ENCODE data around the gene STEAP3. TPM values are rescaled to one million over a fixed set of nuclear protein-coding genes. Genes with fewer than 3 reads are reported as not detected.

Gene STEAP3
- total RNA-seq, 1 experiment from 2014 or later = 15.4 TPM

DNA sequence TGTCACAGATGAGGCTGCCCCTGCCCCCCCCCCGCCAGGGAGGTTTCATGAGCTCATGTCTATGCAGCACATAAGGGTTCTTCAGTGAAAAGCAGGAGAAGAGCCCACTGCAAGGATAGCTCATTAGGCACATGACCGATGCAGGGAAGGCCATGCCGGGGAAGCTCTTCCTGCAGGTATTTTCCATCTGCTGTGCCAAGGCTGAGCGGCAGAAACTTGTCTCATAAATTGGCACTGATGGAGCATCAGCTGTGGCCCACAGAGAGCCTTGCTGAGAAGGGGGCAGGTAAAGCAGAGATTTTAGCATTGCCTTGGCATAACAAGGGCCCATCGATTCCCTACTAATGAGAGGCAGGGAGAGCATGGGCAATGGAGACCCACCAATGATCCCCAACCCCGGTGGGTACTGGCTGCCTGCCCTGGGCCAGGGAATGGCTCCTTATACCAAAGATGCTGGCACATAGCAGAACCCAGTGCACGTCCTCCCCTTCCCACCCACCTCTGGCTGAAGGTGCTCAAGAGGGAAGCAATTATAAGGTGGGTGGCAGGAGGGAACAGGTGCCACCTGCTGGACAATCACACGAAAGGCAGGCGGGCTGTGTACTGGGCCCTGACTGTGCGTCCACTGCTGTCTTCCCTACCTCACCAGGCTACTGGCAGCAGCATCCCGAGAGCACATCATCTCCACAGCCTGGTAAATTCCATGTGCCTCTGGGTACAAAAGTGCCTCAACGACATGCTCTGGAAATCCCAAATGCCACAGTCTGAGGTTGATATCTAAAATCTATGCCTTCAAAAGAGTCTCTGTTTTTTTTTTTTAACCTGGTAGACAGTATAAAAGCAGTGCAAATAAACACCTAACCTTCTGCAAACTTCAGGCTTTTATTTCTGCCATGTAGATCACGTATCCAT is 41.4 kb downstream of the STEAP3 start:
- no peak overlapping the region for H3K14ac ChIP-seq (ENCODE audit: insufficient read depth, low read length)
- Mint-ChIP-seq H3K4me3 (no peak overlapping the region), H3K27me3 (ENCODE audit: low read depth) (no peaks in the 10 kb centered on the region), H3K27ac (peak overlapping the region in 2 of 3 experiments; percentile 64 to 71; a peak in 2 of 7 replicates), H3K36me3 (ENCODE audit: insufficient read depth in 1 of 3, low read depth in 3 of 3) (peaks cover 0 to 9% (median 4%) of the 10 kb centered on the region in 3 experiments; a peak in 6 of 7 replicates), H3K9me3 (no peaks in the 10 kb centered on the region), H3K4me1 (peaks cover 23 to 32% of the 10 kb centered on the region in 2 experiments)
- no peak overlapping the region for H2BK12ac ChIP-seq (ENCODE audit: insufficient read length, low read depth, low read length)
- no peak overlapping the region for H2BK20ac ChIP-seq (ENCODE audit: low read depth, low read length, poor library complexity, severe bottlenecking)
- H4K5ac ChIP-seq (ENCODE audit: insufficient read length, low read depth, low read length) = no peak overlapping the region
- H4K20me1 ChIP-seq (ENCODE audit: control insufficient read depth, insufficient read depth, insufficient read length) = no peaks in the 10 kb centered on the region
- H3K4me1 ChIP-seq (ENCODE audit: insufficient read depth, low read length) = no peaks in the 10 kb centered on the region; the same call in 1 of the 2 replicates
- H3K23ac ChIP-seq (ENCODE audit: insufficient read length, low read depth, low read length) = no peak overlapping the region
- TF ChIP-seq, protein P1, sequence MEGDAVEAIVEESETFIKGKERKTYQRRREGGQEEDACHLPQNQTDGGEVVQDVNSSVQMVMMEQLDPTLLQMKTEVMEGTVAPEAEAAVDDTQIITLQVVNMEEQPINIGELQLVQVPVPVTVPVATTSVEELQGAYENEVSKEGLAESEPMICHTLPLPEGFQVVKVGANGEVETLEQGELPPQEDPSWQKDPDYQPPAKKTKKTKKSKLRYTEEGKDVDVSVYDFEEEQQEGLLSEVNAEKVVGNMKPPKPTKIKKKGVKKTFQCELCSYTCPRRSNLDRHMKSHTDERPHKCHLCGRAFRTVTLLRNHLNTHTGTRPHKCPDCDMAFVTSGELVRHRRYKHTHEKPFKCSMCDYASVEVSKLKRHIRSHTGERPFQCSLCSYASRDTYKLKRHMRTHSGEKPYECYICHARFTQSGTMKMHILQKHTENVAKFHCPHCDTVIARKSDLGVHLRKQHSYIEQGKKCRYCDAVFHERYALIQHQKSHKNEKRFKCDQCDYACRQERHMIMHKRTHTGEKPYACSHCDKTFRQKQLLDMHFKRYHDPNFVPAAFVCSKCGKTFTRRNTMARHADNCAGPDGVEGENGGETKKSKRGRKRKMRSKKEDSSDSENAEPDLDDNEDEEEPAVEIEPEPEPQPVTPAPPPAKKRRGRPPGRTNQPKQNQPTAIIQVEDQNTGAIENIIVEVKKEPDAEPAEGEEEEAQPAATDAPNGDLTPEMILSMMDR (conservative IDR thresholded peaks at IDR 0.05) = peak; percentile 92
- H3K27ac ChIP-seq (ENCODE audit: insufficient read length, low read depth, low read length) = no peak overlapping the region
- H4K8ac ChIP-seq (replicated peaks; ENCODE audit: insufficient read length, low read depth, low read length) = no peak overlapping the region
- WGBS (ENCODE audit: extremely low coverage, insufficient read length, low lambda C conversion rate) = no CpG with 5 or more reads among the region's 13 CpGs
- no peak overlapping the region for H3K4me2 ChIP-seq (ENCODE audit: insufficient read depth, insufficient read length, low read length)
- no peaks in the 10 kb centered on the region for H3K79me1 ChIP-seq (ENCODE audit: insufficient read depth, low read depth, low read length, poor library complexity, severe bottlenecking)
- no peak overlapping the region for H4K91ac ChIP-seq (ENCODE audit: insufficient read length, low read depth, low read length)
- H3K23me2 ChIP-seq (ENCODE audit: insufficient read length, low read depth, low read length, poor library complexity, severe bottlenecking) = no peaks in the 10 kb centered on the region
- H3T11ph ChIP-seq (ENCODE audit: low read length) = no peak overlapping the region
- no peaks in the 10 kb centered on the region for H3K27me3 ChIP-seq (ENCODE audit: insufficient read depth, low read length)
- H2BK15ac ChIP-seq (ENCODE audit: low read depth, low read length) = no peak overlapping the region
- no peak overlapping the region for H2AK5ac ChIP-seq (ENCODE audit: insufficient read length, low read length)
- H3K4ac ChIP-seq (ENCODE audit: low read depth, low read length) = no peak overlapping the region
- no peak overlapping the region for H2AFZ ChIP-seq (ENCODE audit: low read length)
- no peak overlapping the region for H2BK120ac ChIP-seq (ENCODE audit: low read depth, low read length, poor library complexity, severe bottlenecking)
- H3K9ac ChIP-seq (ENCODE audit: extremely low read depth, insufficient read length, low read length) = no peak overlapping the region
- no peaks in the 10 kb centered on the region for H3K9me3 ChIP-seq (ENCODE audit: control insufficient read depth, low read depth, low read length)
- DNase-seq = peak; percentile 84
- no peak overlapping the region for H3K56ac ChIP-seq (ENCODE audit: insufficient read length, low read depth, low read length)
- H3K79me2 ChIP-seq (ENCODE audit: insufficient read depth, low read length) = no peaks in the 10 kb centered on the region
- H3K18ac ChIP-seq (ENCODE audit: insufficient read length, low read depth, low read length) = no peak overlapping the region
- no peak overlapping the region for H2BK5ac ChIP-seq (ENCODE audit: insufficient read length, low read length)
